NCI-H1105 (cell line): ENCODE measurements around the gene TRAF3IP3.
"Not testable (repeated sequence)": the region's sequence is repeated elsewhere in the genome, so short reads cannot be mapped to it uniquely, and the experiment has no call there.

Experiments
- DNase-seq: peaks from one replicate; lab custom pipeline; 2025; lab: John Stamatoyannopoulos, UW

TRAF3IP3 gene

DNA sequence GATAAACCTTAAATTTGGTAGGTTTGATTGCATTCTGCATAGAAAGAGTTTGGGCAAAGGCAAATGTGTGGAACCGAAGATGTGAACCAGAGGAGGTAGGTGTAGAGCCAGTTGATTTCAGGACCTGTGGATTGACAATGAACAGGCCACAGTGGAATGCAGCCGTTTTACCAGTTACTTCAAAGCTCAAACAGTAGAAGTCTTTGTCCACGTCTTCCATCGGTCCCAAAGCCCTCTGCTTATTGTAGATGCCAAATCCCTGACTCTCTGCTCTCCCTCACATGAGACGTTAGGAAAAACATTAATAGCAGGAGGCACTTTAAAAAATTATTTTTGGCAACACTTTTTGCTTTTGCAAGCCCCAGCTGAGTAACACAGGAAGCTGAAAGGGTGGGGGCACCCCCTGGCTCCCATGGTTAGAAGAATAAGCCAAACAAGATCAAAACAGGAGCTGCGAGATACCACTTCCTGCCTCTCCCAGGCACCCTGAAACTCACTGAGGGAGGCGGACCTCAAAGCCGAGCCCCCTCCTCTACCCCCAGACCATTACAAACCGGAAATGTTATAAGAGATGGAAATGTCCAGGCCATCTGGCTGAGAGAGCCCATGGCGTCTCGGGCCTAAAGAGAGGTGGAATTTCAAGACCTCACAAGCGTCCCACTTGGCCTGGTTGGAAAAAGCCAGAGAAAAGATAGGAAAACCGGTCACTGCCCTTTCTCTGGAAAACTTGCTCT, 13.5 kb downstream of the TRAF3IP3 start:
- no peak for DNase-seq

DNA sequence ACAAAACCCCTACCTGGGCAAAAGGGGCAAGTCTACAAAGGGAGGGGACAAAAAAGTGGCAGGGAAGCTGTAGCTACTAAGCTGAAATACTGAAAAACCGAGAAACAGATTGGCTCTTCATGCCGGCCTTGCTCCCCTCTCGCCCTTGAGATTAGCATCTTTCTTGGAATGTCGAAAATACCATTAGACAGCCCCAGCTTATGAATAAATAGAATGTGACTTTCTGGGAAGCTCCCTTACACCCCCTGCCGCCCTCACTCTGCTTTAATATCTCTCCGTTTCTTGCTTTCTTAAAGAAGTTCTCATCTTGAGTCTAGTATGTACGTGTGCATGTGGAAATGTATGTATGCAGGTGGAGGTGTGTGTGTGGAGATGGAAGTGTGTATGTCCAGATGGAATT, 14.1 kb downstream of the TRAF3IP3 start:
- DNase-seq, result no peak

GRCh38 chr1:209770636-209771415, 15.0 kb downstream of the TRAF3IP3 start:
- no peak for DNase-seq

DNA sequence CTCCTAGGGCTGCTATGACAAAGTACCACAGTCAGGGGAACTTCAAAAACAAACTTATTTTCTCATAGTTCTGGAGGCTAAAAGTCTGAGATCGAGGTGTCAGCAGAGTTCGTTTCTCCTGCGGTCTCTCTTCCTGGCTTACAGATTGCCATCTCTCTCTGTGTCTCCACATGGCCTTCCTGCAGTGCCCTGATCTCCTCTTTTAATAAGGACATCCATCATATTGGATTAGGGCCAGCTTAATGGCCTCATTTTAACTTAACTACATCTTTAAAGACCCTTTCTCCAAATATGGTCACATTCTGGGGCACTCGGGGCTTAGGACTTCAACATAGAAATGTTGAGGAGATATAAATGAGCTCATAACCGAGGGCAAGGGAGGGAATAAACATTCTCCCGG, 16.3 kb downstream of the TRAF3IP3 start:
- no peak for DNase-seq

DNA sequence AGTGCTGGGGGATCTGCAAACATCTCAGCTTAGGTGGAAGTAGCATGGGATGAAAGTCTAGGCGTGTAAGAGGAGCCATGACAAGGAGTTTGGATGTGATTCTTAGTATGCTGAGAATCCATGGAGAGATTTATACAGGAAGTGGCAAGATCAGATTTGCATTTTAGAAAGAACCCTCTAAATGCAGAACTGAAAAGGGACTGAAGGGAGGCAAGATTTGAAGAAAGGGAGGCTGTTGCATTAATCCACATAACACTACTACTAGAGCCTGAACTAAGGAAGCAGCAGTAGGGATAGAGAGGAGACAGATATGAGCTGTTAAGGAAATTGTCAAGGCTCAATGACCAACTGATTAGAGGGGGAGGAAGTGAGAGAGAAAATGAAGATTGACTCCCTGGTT, 18.7 kb downstream of the TRAF3IP3 start:
- no peak for DNase-seq

DNA sequence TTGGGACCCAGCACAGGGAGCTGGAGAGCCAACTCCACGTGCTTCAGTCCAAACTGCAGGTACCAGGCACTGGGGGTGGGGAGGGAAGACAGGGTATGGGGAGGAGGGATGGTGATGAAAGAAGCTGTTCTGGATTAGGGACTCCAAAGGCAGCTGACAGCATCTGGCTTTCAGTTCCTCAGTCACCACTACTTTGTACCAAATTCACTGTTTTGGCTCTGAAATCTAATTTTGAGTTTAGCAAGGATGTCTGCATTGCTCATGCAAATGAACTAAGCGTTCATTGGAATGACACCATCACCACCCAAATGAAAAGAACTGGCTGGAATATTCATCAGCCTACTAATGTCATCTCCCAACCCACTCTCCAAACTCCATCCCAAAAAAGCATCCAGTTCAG, 19.8 kb downstream of the TRAF3IP3 start:
- no peak for DNase-seq

DNA sequence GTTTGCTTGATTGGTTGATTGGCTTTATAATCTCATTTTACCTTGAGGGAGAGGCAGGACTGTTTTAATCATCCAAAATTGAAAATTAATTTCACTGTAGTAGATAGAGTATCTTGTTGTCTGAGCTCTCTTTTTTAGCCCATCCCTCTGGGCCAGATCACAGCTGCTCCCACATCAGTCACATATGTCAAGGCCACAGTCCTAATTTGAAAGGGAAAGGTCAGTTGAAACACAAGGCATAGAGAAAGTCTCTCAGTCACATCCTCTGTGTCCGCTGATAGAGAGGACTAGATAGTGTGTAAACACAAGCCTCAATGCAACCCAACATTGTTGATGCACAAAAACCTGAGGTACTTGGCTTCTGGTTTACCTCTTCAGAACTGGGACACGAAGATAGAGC, 21.7 kb downstream of the TRAF3IP3 start:
- DNase-seq, result no peak

- no peak for DNase-seq
Measured at GRCh38 chr1:209778102-209778501, 22.2 kb downstream of the TRAF3IP3 start.

- no peak for DNase-seq
Measured at GRCh38 chr1:209780268-209780667, 24.4 kb downstream of the TRAF3IP3 start.

DNA sequence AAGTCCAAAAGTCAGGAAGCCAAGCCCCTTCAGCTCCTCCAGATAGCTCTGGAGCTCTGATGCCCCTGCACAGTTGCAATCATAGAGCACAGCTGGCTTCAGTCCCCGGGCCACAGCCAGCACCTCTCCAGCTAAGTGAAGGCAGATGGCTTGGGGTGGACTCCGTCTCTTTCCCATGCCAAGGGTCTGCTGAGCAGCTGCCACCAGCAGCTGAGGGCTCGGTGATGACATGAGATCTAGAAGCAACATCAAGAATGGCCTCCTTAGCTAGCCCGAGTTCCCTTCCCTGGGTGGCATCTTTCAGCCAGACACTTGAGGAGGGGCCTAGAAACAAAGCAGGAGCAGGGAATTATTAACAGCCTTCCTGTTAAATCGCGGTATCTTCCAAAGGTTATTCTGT, 27.5 kb downstream of the TRAF3IP3 start:
- no peak for DNase-seq

GRCh38 chr1:209784265-209785169, 28.7 kb downstream of the TRAF3IP3 start, which contains the start of gene C1orf74:
Gene C1orf74, minus strand, starts transcription at chr1:209784559. Its CDS starts 925 bp downstream, at chr1:209783634.
- DNase-seq, result peak; percentile 99

DNA sequence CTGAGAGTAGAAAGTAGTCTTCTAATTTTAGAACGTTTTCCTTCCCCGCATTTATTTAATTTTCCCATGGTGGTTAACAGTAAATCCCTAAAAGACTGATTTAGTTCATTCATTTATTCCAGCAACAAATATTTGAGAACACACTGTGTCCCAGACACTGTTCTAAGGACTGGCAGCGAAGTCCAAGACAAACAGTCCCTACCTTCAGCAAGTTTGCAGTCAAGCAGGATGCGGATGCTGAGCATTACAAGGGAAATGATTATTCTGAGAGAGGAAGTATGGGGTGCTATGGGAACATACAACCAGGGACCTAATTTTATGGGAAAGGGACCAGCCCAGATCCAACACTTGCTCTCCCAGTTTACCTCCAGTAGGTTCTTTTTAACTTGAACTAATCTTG, 29.7 kb downstream of the TRAF3IP3 start:
- no peak for DNase-seq

- DNase-seq, result no peak
Measured at GRCh38 chr1:209786146-209786545, 30.3 kb downstream of the TRAF3IP3 start.

- no peak for DNase-seq
Measured at GRCh38 chr1:209787551-209787950, 31.7 kb downstream of the TRAF3IP3 start.

DNA sequence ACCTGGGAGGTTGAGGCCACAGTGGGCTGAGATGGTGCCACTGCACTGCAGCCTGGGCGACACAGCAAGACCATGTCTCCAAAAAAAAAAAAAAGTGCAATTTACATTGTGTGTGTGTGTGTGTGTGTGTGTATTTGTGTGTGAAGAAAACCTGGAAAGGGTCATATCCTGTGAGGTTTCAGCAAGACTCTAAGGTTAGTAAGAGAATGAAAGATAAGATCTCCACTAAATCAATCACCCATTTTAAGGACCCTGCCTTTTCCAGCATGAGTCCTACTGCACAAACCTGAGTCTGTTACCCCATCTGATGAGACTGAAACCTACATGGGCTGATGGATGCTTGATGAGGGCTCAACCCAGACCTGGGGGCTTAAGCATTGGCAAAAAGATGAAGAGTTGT, 33.4 kb downstream of the TRAF3IP3 start:
- no peak for DNase-seq

GRCh38 chr1:209790286-209791193, 34.7 kb downstream of the TRAF3IP3 start:
- DNase-seq, result no peak

- no peak for DNase-seq
Measured at GRCh38 chr1:209791920-209792319, 36.1 kb downstream of the TRAF3IP3 start.

DNA sequence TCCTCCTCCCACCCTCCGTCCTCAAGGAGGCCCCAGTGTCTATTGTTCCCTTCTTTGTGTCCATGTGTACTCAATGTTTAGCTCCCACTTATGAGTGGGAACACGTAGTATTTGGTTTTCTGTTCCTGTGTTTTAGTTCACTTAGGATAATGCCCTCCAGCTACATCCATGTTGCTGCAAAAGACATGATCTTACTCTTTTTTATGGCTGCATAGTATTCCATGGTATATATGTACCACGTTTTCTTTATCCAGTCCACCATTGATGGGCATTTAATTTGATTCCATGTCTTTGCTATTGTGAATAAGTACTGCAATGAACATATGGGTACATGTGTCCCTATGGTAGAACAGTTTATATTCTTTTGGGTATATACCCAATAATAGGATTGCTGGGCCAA, 37.9 kb downstream of the TRAF3IP3 start:
- DNase-seq, result not testable (repeated sequence)

- DNase-seq, result no peak
Measured at GRCh38 chr1:209797978-209798639, 42.3 kb downstream of the TRAF3IP3 start.

DNA sequence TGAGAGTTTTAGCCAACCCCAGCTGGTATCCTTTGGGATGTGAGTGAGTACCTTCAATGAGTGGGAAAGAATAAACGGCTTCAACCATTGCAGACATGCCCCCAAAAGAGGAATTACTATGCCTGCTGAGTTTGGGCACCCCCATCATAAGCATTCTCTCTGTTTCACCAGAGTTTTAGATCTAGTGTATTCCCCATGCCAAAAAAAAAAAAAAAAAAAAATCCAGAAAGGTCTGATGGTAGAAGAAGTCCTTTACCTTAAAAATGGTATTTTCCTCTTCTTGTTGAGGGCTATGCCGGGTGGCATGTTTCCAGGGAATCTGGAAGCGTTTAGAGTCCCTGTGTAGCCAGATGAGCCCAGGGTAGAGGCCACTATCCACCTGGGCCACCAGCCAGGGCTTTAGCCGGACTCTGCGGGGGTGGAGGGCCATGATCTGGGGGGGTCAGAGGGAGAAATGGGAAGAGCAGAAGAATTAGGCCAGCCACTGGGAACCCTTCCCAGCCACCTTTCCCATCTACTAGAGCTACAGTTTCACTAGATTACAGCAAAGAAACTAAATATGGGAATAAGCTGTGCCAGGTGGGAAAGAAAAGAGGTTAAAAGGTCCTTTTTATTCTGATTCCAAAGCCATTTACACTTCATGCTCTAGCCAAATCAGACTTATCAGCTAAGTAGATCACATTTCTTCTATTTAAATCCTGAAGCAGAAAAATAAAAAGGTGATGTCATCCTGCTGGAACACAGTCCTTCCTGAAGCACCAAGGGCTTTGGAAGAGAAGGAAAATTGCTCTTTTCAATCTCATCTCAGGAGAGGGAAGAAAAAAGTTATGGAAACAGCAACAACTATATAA, 45.4 kb downstream of the TRAF3IP3 start:
- DNase-seq, result no peak
